Endometrium (tissue), 2 donors: ENCODE results near the gene FZR1.
"Not testable (repeated sequence)": the region's sequence is repeated elsewhere in the genome, so short reads cannot be mapped to it uniquely, and the experiment has no call there.

ENCODE experiments used
- FAIRE-seq: peaks from 2 replicates; lab custom pipeline; 2012; peaks lifted over from hg19 to GRCh38; lab: Jason Lieb, UNC
- donor health status: control.
- donor health status: control.

The FZR1 gene

DNA sequence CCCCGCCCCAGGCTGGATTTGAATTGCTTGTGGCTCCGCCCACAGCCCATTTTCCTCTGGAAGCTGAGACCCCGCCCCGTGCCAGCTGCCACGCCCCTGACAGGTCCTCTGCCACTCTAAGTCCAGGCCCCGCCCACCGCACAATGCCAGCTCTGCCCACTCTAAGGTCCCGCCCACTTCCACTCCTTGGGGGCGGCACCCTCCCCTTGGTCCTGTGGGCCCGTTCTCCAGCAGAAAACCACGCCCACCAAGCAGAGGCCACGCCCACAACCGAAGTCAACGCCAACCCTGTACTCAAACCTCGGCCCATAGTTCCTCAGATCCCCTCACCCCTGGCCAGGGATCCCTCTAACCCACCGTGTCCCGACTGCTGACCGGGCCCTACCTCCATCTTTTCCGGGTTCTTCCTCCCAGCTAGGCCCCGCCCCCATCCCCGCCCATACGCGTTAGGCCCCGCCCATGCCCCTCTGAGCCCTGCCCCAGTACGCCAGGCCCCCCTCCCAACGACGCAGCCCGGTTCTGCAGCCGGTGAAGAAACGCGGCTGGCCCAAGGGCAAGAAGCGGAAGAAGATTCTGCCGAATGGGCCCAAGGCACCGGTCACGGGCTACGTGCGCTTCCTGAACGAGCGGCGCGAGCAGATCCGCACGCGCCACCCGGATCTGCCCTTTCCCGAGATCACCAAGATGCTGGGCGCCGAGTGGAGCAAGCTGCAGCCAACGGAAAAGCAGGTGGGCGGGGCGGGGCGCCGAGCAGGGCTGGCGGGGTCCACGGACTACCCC lies 67.9 kb downstream of the FZR1 start:
- no peak for FAIRE-seq

DNA sequence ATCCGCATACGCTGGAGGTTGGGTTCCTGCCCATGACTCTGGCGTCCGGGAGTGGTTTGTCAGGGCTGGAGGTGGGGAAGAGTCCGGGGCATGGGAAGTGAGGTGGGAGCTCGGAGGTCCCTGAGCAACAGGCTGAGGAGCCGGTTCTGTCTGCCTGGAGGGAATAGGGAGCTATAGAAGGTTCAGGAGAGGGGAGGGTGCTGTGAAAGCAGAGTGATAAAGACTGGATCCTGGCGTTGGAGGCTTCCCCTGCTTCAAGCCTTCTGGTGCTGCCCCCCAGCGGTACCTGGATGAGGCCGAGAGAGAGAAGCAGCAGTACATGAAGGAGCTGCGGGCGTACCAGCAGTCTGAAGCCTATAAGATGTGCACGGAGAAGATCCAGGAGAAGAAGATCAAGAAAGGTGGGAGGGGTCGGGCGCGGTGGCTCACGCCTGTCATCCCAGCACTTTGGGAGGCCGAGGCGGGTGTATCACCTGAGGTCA lies 69.2 kb downstream of the FZR1 start:
- no peak for FAIRE-seq

DNA sequence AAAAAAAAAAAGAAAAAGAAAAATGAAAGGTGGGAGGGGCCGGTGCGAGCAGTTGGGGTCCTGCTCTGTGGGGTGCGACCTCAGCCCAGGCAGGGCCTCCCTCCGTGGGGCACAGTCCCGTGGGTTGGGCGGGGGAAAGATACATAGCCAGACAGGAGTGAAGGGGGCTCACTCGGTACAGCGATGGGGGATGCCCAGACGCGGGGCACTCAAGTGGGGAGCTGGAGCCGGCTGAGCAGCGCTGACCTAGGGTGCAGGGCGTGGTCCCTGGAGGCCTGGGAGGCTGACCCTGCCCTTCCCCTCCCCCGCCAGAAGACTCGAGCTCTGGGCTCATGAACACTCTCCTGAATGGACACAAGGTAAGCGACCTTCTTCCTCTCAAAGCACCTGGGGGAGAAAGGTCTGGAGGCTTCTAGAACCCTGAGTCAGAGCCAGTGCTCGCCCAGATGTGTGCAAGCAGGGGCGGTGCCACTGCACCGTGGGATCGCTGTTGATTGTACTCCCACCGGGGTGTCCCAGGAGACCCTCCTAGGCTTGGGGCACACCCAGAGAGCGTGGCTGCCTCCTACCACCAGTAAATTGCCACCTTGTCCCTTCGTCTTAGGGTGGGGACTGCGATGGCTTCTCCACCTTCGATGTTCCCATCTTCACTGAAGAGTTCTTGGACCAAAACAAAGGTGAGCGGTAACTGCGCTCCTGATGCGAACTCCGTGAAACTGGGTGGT lies 70.0 kb downstream of the FZR1 start:
- no peak for FAIRE-seq

DNA sequence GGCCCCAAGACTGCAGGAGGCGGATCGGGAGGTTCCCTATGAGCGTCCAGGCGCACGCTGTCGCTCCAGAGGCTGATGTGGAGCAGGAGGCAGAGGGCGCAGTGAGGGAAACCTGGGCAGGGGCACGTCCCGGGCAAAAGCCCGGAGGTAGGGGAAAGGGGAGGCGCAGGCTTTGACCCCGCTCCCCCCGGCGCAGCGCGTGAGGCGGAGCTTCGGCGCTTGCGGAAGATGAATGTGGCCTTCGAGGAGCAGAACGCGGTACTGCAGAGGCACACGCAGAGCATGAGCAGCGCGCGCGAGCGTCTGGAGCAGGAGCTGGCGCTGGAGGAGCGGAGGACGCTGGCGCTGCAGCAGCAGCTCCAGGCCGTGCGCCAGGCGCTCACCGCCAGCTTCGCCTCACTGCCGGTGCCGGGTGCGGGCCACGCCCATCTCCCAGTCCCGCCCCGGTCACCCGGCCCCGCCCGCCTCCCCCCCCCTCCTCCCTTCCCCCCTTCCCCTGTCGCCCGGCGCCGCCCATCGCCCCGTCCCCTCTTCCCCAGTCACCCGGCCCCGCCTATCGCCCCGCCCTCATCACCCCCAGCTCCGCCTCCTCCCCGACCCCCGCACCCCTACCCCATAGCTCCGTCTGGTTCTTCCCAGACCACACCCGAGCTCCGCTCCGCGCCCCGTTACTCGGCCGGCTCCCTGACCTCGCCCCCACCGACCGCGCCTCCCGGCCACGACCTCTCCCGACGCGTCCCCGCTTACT lies 70.8 kb downstream of the FZR1 start:
- FAIRE-seq = no peak

DNA sequence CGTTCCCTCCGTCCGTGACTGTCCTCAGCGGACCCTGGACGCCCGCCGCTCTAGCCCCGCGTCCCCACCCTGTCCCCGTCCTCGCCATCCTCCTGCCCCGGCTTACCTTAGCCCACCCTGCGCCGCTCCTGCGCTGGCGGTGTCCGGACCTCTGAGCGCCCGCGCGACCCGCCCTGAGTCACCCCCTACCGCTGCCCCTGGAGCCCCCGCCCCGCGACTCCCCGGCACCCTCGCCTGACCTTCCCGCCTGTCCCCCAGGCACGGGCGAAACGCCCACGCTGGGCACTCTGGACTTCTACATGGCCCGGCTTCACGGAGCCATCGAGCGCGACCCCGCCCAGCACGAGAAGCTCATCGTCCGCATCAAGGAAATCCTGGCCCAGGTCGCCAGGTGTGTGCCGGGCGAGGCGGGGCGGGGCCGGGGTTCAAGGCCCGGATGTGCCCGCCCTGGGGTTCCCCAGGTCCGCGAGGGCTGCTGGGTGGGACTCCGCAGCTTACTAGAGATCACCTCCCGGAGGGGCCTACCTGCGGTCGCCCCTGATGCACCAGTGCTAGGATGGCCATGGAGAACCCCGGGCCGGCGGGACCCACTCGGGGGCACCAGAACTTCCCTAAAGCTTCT lies 71.7 kb downstream of the FZR1 start:
- no peak for FAIRE-seq

DNA sequence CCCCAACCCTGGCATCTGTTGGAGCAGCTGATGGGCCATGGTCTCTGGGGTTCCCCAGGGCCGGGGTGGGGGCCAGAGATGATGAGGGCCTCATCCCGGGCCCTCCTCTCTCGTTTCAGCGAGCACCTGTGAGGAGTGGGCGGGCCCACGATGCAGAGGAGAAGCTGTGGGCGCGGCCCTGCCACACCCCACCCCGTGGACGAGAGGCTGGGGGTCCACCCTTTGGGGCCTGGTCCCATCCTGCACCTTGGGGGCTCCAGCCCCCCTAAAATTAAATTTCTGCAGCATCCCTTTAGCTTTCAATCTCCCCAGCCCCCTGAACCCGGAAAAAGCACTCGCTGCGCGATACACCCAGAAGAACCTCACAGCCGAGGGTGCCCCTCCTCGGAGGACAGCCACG lies 72.3 kb downstream of the FZR1 start:
- FAIRE-seq = no peak

DNA sequence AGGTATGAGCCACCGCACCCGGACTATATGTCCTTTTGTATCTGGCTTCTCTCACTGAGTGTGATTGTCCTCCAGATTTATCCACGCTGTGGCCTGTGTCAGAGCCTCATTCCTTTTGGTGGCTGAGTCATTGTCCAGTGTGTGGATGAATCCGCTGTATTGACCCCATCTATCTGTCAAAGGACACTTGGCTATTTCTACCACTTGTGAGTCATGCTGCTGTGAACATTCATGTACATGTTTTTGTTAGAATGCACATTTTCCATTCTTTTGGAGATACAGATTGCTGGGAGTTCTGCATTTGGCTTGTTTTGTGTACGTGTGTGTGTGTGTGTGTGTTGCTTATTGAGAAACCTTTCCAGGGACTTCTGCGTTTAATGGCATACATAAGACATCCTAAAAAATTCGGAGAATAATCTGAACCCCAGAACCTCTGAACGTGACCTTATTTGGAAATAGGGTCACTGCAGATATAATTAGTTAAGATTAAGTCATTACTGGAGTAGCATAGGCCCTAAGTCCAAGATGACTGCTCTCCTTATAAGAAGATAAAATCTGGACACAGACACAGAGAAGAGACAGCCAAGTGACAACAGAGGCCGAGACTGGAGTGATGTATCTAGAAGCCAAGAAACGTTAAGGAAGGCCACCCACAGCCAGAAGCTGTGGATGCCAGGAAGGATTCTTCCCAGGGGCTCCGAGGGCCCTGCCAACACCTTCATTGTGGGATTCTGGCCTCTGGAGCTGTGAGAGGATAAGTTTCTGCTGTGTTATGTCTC lies 74.2 kb downstream of the FZR1 start:
- no peak for FAIRE-seq

DNA sequence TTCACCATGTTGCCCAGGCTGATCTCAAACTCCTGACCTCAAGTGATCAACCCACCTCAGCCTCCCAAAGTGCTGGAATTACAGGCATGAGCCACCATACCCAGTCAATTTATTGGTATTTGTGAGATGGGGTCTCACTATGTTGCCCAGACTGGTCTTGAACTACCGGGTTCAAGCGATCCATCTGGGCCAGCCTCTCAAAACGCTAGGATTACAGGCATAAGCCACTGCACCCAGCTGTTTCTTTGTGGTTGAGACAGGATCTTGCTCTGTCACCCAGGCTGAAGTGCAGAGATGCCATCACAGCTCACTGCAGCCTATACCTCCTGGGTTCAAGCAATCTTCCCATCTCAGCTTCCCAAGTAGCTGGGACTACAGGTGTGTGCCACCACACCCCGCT lies 75.7 kb downstream of the FZR1 start:
- FAIRE-seq = not testable (repeated sequence)

DNA sequence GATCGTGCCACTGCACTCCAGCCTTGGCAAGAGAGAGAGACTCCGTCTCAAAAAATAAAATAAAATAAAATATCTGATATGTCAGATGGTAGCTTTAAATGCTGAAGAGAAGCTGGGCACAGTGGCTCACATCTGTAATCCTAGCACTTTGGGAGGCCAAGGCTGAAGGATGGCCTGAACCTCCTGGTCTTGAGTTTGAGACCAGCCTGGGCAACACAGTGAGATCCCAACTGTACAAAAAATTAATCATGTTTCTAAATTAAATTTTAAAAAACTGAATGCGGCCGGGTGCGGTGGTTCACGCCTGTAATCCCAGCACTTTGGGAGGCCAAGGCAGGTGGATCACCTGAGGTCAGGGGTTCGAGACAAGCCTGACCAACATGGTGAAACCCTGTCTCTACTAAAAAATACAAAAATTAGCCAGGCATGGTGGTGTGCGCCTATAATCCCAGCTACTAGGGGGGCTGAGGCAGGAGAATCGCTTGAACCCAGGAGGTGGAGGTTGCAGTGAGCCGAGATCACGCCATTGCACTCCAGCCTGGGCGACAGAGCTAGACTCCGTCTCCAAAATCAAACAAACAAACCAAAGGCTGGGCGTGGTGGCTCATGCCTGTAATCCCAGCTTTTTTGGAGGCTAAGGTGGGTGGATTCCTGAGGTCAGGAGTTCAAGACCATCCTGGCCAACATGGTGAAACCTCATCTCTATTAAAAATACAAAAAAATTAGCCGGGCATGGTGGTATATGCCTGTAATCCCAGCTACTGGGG lies 78.1 kb downstream of the FZR1 start:
- FAIRE-seq = not testable (repeated sequence)

DNA sequence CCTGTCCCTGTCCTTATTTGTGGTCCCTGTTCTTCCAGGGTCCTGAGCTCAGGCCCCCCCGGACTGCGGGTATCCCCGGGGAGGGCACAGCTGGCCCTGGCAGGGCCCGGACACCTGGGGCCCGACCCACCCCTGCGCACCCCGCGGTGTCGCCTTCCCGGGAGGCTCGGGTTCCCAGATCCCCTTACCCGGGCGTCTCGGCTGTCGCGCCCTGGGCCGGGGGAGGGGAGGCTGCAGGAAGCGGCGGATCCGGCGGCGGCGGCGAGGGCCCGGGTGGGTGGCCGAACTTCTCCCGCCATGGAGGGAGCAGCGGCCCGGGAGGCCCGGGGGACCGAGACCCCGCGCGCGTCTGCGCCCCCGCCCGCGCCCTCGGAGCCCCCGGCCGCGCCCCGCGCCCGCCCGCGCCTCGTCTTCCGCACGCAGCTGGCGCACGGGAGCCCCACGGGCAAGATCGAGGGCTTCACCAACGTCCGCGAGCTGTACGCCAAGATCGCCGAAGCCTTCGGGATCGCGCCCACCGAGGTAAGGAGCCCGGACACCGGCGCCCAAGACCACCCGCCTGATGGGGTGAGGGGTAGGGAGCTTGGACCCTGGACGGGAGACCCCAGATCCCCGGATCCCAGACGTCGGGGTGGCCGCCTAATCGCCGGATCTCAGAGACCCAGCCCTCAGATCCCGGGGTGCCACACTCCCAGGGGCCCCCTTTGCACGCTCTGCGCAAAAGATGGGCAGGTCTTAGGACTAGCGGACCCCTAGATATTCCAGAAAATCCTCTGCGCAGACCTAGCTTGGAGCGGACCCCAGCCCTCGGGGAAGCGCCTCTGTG lies 79.4 kb downstream of the FZR1 start, which contains the start of gene GIPC3:
TSS of gene GIPC3 (plus strand) at position 178 of the 826 bp plus-strand sequence. CDS start at position 298, 120 bp downstream.
- no peak for FAIRE-seq

DNA sequence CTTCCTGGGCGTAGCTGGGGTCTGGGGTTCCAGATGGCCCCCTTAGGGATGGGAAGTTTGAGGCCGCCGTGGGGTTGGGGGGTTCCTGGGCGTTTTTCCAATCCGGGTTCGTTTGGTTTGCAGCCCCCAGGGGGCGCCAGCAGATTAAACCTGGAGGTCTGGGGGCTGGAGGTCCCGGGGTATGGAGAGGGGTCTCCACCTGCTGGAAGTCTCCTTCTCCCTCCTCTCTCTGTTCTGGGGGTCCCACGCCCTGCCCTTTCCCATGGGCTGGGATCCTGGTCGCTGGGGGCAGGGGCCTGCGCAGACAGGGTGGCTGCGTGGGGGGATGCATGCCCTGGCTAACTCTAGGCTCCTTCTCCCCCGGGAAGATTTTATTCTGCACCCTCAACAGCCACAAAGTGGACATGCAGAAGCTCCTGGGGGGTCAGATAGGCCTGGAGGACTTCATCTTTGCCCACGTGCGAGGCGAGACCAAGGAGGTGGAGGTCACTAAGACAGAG lies 80.1 kb downstream of the FZR1 start:
- no peak for FAIRE-seq

DNA sequence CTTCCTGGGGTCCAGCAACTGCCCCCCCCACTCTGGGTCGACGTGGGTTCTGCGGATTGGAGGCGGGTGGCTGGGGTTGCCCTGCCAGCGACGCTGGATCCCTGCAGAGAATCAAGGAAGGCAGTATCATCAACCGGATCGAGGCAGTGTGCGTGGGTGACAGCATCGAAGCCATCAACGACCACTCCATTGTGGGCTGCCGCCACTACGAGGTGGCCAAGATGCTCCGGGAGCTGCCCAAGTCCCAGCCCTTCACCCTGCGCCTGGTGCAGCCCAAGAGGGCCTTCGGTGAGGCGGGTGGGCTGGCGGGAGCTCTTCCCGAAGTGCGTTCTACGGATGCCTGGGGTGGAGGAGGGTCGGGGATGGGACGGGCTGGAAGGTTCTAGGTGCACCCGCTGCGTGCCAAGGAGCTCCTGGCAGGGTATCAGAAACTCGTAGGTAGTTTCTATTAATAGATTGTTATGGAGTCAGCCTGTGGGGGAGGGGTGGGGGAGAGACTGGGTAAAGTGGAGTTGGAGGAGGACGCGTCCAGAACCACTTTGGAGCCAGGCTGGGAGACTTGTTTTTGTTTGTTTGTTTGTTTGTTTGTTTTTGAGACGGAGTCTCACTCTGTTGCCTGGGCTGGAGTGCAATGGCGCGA lies 80.7 kb downstream of the FZR1 start:
- no peak for FAIRE-seq
